Osteoblast (primary cell): ENCODE results near the gene CD164. TPM values are rescaled to one million over a fixed set of nuclear protein-coding genes. Genes with fewer than 3 reads are reported as not detected.

Experiments used
- DNase-seq: peaks from one replicate; pipeline ENCODE4 v3.0.0; 2011; ENCODE audit warnings: low spot score, mixed read lengths; ENCODE audit not compliant: insufficient read length; ENCODE audit errors: missing footprints
- H2AFZ ChIP-seq: 2 replicates; pipeline ENCODE4 v1.6.0; 2011; ENCODE audit warnings: mild to moderate bottlenecking, low read length
- H3K27ac ChIP-seq: 2 replicates; pipeline ENCODE4 v1.5.1; 2011; ENCODE audit warnings: mild to moderate bottlenecking, low read depth, low read length, moderate library complexity
- H3K27me3 ChIP-seq: 2 replicates; pipeline ENCODE4 v1.6.0; 2012; ENCODE audit warnings: mild to moderate bottlenecking, control low read depth, inconsistent platforms, low read length, moderate library complexity; ENCODE audit not compliant: insufficient read depth
- H3K36me3 ChIP-seq: 2 replicates; pipeline ENCODE4 v1.5.1; 2011; ENCODE audit warnings: mild to moderate bottlenecking, low read length, control low read depth, moderate library complexity; ENCODE audit not compliant: insufficient read depth
- H3K4me1 ChIP-seq: 2 replicates; pipeline ENCODE4 v1.5.1; 2011; ENCODE audit warnings: mild to moderate bottlenecking, low read length, control low read depth, moderate library complexity; ENCODE audit not compliant: insufficient read depth
- H3K4me2 ChIP-seq: 2 replicates; pipeline ENCODE4 v1.6.0; 2011; ENCODE audit warnings: mild to moderate bottlenecking, low read length; ENCODE audit not compliant: insufficient read depth
- H3K4me3 ChIP-seq: fragments of 200-600 bp; sonication (generic); 3 replicates; pipeline ENCODE4 v1.5.1; 2012; ENCODE audit warnings: mild to moderate bottlenecking, low read length, inconsistent platforms; ENCODE audit not compliant: insufficient read depth
- H3K79me2 ChIP-seq: 2 replicates; pipeline ENCODE4 v1.6.0; 2012; ENCODE audit warnings: mild to moderate bottlenecking, low read length, control low read depth, inconsistent platforms; ENCODE audit not compliant: insufficient read depth
- H3K9me3 ChIP-seq: 2 replicates; pipeline ENCODE4 v1.5.1; 2011; ENCODE audit warnings: low read depth, low read length, control low read depth
- H4K20me1 ChIP-seq: 2 replicates; pipeline ENCODE4 v1.6.0; 2012; ENCODE audit warnings: mild to moderate bottlenecking, low read length, control low read depth; ENCODE audit not compliant: insufficient read depth
- total RNA-seq: library from RNA; depleted of rRNA; stranded (reverse); fragments of >200 nt; gene quantifications from 2 replicates; pipeline ENCODE4 v1.2.3, GENCODE V29; 2012
- TF ChIP-seq, protein P1 (sequence below): IDR thresholded peaks from 2 replicates; pipeline ENCODE4 v1.5.1; 2011; ENCODE audit warnings: mild to moderate bottlenecking, low read depth, low read length, moderate library complexity; ENCODE audit errors: extremely low read depth

Gene CD164
- total RNA-seq, 1 donor, result 211 TPM

- Histone ChIP-seq H3K79me2 (no peaks in the 10 kb centered on the region), H3K4me3 (no peak overlapping the region), H2AFZ (no peak overlapping the region), H3K4me2 (no peak overlapping the region), H3K36me3 (no peaks in the 10 kb centered on the region), H3K27me3 (no peaks in the 10 kb centered on the region), H3K4me1 (no peaks in the 10 kb centered on the region), H4K20me1 (no peaks in the 10 kb centered on the region), H3K9me3 (no peaks in the 10 kb centered on the region), H3K27ac (no peak overlapping the region)
- DNase-seq, result no peak
- TF ChIP-seq, protein P1, sequence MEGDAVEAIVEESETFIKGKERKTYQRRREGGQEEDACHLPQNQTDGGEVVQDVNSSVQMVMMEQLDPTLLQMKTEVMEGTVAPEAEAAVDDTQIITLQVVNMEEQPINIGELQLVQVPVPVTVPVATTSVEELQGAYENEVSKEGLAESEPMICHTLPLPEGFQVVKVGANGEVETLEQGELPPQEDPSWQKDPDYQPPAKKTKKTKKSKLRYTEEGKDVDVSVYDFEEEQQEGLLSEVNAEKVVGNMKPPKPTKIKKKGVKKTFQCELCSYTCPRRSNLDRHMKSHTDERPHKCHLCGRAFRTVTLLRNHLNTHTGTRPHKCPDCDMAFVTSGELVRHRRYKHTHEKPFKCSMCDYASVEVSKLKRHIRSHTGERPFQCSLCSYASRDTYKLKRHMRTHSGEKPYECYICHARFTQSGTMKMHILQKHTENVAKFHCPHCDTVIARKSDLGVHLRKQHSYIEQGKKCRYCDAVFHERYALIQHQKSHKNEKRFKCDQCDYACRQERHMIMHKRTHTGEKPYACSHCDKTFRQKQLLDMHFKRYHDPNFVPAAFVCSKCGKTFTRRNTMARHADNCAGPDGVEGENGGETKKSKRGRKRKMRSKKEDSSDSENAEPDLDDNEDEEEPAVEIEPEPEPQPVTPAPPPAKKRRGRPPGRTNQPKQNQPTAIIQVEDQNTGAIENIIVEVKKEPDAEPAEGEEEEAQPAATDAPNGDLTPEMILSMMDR, result no peak
Observed at GRCh38 chr6:109332748-109333147, 49.5 kb downstream of the CD164 start.

DNA sequence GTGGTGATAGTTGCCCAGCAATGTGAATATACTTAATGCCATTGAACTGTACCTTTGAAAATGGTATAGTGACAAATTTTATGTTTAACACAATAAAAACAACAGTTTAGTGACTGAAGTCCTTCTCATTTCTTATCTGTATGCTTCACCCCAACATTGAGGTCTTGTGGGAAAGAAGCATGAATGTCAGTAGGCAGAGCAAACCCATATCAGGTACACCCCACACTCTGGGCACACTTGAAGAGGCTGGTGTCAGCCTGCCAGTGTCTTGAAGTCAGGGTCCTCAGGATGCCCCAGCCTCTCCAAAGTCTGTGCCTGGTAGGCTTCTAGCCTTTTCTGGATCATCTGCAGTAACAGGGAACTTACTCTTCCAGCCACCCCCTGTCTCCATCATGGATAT lies 51.2 kb downstream of the CD164 start:
- Histone ChIP-seq H3K27me3 (peaks cover 2% of the 10 kb centered on the region), H3K36me3 (no peaks in the 10 kb centered on the region), H4K20me1 (no peaks in the 10 kb centered on the region), H2AFZ (no peak overlapping the region), H3K4me2 (no peak overlapping the region), H3K4me3 (no peak overlapping the region), H3K79me2 (no peaks in the 10 kb centered on the region), H3K4me1 (no peaks in the 10 kb centered on the region), H3K9me3 (no peaks in the 10 kb centered on the region), H3K27ac (no peak overlapping the region)
- TF ChIP-seq, protein P1, result no peak
- DNase-seq, result no peak

DNA sequence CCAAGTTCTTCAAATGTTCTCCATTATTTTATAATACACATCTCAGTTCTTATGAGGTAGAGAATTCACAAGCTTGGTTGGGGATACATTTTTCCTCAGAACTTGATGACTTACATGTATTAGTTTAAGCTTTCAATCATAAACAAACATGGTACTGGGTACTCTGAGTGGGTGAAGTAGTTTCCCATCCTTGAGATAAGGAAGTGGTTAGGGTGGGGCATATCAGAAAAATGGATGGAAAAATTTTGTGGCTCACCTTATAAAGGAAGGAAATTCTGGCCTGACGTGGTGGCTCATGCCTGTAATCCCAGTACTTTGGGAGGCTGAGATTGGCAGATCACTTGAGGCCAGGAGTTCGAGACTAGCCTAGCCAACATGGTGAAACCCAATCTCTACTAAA lies 52.0 kb downstream of the CD164 start:
- no peaks in the 10 kb centered on the region for H3K79me2 ChIP-seq
- no peaks in the 10 kb centered on the region for H3K36me3 ChIP-seq
- H3K4me3 ChIP-seq, result no peak overlapping the region
- TF ChIP-seq, protein P1, result no peak
- H4K20me1 ChIP-seq, result no peaks in the 10 kb centered on the region
- no peak overlapping the region for H3K4me2 ChIP-seq
- no peaks in the 10 kb centered on the region for H3K4me1 ChIP-seq
- H2AFZ ChIP-seq, result no peak overlapping the region
- no peak overlapping the region for H3K27ac ChIP-seq
- H3K27me3 ChIP-seq, result peaks cover 4% of the 10 kb centered on the region
- H3K9me3 ChIP-seq, result no peaks in the 10 kb centered on the region
- no peak for DNase-seq

DNA sequence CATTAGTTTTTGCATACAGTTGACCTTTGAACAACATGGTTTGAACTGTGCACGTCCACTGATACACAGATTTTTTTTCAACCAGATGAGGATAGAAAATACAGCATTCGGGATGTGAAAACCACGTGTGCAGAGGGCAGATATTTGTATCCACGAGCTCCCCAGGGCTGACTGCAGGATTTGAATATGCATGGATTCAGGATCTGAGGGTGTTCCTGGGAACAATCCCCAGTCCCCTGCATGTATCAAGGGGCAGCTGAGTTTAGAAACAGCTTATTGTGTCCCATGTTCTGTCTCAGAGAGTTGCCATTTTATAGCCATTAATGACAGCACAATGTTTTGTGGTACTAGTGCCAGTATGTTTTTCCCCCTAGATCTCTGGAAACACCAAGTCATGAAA lies 53.6 kb downstream of the CD164 start:
- TF ChIP-seq, protein P1, result no peak
- Histone ChIP-seq H3K4me1 (no peaks in the 10 kb centered on the region), H3K27ac (no peak overlapping the region), H2AFZ (no peak overlapping the region), H3K9me3 (no peaks in the 10 kb centered on the region), H3K4me2 (no peak overlapping the region), H4K20me1 (no peaks in the 10 kb centered on the region), H3K79me2 (no peaks in the 10 kb centered on the region), H3K27me3 (peaks cover 14% of the 10 kb centered on the region), H3K4me3 (no peak overlapping the region), H3K36me3 (no peaks in the 10 kb centered on the region)
- no peak for DNase-seq
